ENCODE measurements around the gene ATAD1. TPM values are rescaled to one million over a fixed set of nuclear protein-coding genes. Genes with fewer than 3 reads are reported as not detected.
"Not testable (repeated sequence)": the region's sequence is repeated elsewhere in the genome, so short reads cannot be mapped to it uniquely, and the experiment has no call there.

Gene ATAD1
- total RNA-seq, 1 donor = 51.8 TPM

GRCh38 chr10:87744606-87745005, 73.4 kb downstream of the ATAD1 start:
- no peak for TF ChIP-seq CTCF (IDR thresholded peaks at IDR 0.05; ENCODE audit: insufficient read depth, low read length)
- no peak overlapping the region for H3K4me3 ChIP-seq (ENCODE audit: low read depth, low read length)
- no peak for DNase-seq (ENCODE audit: low read depth)

DNA sequence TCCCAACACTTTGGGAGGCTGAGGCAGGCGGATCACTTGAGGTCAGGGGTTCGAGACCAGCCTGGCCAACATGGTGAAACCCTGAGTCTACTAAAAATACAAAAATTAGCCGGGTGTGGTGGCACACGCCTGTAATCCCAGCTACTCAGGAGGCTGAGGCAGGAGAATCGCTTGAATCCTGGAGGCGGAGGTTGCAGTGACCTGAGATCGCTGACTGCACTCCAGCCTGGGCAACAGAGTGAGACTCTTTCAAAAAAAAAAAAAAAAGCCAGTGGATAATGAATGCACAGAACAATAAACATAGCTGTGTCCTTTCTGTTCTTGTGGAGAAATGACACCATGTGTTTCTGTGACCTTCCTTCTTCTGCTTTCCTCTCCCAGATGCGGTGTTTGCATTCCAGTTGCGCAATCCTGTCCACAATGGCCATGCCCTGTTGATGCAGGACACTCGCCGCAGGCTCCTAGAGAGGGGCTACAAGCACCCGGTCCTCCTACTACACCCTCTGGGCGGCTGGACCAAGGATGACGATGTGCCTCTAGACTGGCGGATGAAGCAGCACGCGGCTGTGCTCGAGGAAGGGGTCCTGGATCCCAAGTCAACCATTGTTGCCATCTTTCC, 74.9 kb downstream of the ATAD1 start:
- DNase-seq (ENCODE audit: low read depth); H3K4me3 ChIP-seq (ENCODE audit: low read depth, low read length): not testable (repeated sequence)

GRCh38 chr10:87740254-87740655, 77.8 kb downstream of the ATAD1 start:
- DNase-seq (ENCODE audit: low read depth) = peak; percentile 87
- no peak for TF ChIP-seq CTCF (IDR thresholded peaks at IDR 0.05; ENCODE audit: insufficient read depth, low read length)
- H3K4me3 ChIP-seq (ENCODE audit: low read depth, low read length) = no peak overlapping the region

DNA sequence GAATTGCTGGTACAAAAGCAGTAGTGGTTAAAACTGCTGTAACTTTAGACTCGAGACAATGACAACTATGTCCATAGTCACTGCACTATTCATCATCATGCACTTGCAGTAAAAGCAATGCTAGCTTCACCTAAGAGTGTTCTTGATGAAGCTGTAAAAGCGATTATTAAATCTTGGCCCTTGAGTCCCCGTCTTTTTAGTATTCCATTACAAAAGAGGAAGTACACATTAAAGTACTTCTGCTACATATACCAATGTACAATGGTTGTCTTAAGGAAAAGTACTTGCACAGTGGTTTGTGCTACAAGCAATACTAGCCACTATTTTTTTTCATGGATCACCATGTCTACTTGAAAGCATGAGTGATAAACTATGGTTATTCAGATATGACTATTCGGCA, 78.3 kb downstream of the ATAD1 start:
- no peak for DNase-seq (ENCODE audit: low read depth)
- no peak for TF ChIP-seq CTCF (IDR thresholded peaks at IDR 0.05; ENCODE audit: insufficient read depth, low read length)
- no peak overlapping the region for H3K4me3 ChIP-seq (ENCODE audit: low read depth, low read length)

DNA sequence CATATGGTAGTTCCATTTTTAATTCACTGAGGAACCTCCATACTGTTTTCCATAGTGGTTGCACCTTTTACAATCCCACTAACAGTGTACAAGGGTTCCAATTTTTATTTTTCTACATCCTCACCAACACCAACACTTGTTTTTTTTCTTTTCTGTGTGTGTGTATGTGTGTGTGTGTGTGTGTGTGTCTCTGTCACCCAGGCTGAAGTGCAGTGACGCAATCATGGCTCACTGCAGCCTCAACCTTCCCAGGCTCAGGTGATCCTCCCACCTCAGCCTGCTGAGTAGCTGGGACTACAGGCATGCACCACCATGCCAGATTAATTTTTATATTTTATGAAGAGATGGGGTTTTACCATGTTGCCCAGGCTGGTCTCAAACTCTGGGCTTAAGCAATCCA, 79.8 kb downstream of the ATAD1 start:
- DNase-seq (ENCODE audit: low read depth) = not testable (repeated sequence)

GRCh38 chr10:87734987-87735827, 82.8 kb downstream of the ATAD1 start:
- H3K4me3 ChIP-seq (ENCODE audit: low read depth, low read length) = no peak overlapping the region
- DNase-seq (ENCODE audit: low read depth) = peak; percentile 72
- peak; percentile 79 for TF ChIP-seq CTCF (IDR thresholded peaks at IDR 0.05; ENCODE audit: insufficient read depth, low read length)

More for the DNA sequence above, 79.8 kb downstream of the ATAD1 start:
- H3K4me3 ChIP-seq (ENCODE audit: low read depth, low read length) = not testable (repeated sequence)

- no peak overlapping the region for H3K4me3 ChIP-seq (ENCODE audit: low read depth, low read length)
- no peak for TF ChIP-seq CTCF (IDR thresholded peaks at IDR 0.05; ENCODE audit: insufficient read depth, low read length)
- no peak for DNase-seq (ENCODE audit: low read depth)
Observed at GRCh38 chr10:87733081-87733480, 84.9 kb downstream of the ATAD1 start.
